ENCODE results near the gene HLF.

GRCh38 chr17:55238179-55238930, 26.4 kb upstream of the HLF start:
- TF ChIP-seq, protein P1, sequence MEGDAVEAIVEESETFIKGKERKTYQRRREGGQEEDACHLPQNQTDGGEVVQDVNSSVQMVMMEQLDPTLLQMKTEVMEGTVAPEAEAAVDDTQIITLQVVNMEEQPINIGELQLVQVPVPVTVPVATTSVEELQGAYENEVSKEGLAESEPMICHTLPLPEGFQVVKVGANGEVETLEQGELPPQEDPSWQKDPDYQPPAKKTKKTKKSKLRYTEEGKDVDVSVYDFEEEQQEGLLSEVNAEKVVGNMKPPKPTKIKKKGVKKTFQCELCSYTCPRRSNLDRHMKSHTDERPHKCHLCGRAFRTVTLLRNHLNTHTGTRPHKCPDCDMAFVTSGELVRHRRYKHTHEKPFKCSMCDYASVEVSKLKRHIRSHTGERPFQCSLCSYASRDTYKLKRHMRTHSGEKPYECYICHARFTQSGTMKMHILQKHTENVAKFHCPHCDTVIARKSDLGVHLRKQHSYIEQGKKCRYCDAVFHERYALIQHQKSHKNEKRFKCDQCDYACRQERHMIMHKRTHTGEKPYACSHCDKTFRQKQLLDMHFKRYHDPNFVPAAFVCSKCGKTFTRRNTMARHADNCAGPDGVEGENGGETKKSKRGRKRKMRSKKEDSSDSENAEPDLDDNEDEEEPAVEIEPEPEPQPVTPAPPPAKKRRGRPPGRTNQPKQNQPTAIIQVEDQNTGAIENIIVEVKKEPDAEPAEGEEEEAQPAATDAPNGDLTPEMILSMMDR (IDR thresholded peaks at IDR 0.05): no peak
- peak; percentile 34 to 70 (median 67) for TF ChIP-seq POLR2AphosphoS5 (IDR thresholded peaks at IDR 0.05)
